ENCODE measurements around the gene RERE. TPM values are rescaled to one million over a fixed set of nuclear protein-coding genes. Genes with fewer than 3 reads are reported as not detected.

The RERE gene
- total and polyA plus RNA-seq, 12 donors: 33.4 to 146 (median 72.7) TPM

GRCh38 chr1:8570465-8570864, 247.0 kb downstream of the RERE start:
- intact Hi-C loops (cut with DNase I): no loop called here
- Histone ChIP-seq H3K27ac (peak overlapping the region in 3 of 5 donors; percentile 6 to 58 (median 21)), H3K9me3 (replicated peaks in 1 of 3) (no peaks in the 10 kb centered on the region), H3K4me1 (replicated peaks in 1 of 2) (peaks cover 11 to 33% of the 10 kb centered on the region in 2 donors), H3K27me3 (no peaks in the 10 kb centered on the region), H3K36me3 (replicated peaks in 1 of 2) (no peaks in the 10 kb centered on the region), H3K4me3 (no peak overlapping the region)
- 55 to 59% (median 58%) methylated on average over 3 of the region's 3 CpGs for WGBS, 4 donors
- no peak for DNase-seq
- TF ChIP-seq POLR2A (IDR thresholded peaks at IDR 0.05): no peak
- TF ChIP-seq, protein P1, sequence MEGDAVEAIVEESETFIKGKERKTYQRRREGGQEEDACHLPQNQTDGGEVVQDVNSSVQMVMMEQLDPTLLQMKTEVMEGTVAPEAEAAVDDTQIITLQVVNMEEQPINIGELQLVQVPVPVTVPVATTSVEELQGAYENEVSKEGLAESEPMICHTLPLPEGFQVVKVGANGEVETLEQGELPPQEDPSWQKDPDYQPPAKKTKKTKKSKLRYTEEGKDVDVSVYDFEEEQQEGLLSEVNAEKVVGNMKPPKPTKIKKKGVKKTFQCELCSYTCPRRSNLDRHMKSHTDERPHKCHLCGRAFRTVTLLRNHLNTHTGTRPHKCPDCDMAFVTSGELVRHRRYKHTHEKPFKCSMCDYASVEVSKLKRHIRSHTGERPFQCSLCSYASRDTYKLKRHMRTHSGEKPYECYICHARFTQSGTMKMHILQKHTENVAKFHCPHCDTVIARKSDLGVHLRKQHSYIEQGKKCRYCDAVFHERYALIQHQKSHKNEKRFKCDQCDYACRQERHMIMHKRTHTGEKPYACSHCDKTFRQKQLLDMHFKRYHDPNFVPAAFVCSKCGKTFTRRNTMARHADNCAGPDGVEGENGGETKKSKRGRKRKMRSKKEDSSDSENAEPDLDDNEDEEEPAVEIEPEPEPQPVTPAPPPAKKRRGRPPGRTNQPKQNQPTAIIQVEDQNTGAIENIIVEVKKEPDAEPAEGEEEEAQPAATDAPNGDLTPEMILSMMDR (IDR thresholded peaks at IDR 0.05): no peak

GRCh38 chr1:8569242-8569641, 248.2 kb downstream of the RERE start:
- DNase-seq: no peak
- H3K9me3 ChIP-seq (replicated peaks in 1 of 3): no peaks in the 10 kb centered on the region
- H3K4me3 ChIP-seq: no peak overlapping the region
- no peaks in the 10 kb centered on the region for H3K36me3 ChIP-seq (replicated peaks in 1 of 2)
- no peak overlapping the region for H3K27ac ChIP-seq
- H3K4me1 ChIP-seq (replicated peaks in 1 of 2): peaks cover 11 to 35% of the 10 kb centered on the region in 2 donors
- intact Hi-C loops (cut with DNase I): loop anchor here (5.0 to 10.0 kb wide), 3 partner anchors 103 to 276 kb away; no protein-coding TSS in a partner anchor
- 92 to 98% (median 98%) methylated on average over 4 of the region's 4 CpGs for WGBS, 4 donors
- TF ChIP-seq POLR2A (IDR thresholded peaks at IDR 0.05): no peak
- TF ChIP-seq, protein P1 (IDR thresholded peaks at IDR 0.05): no peak
- no peaks in the 10 kb centered on the region for H3K27me3 ChIP-seq

DNA sequence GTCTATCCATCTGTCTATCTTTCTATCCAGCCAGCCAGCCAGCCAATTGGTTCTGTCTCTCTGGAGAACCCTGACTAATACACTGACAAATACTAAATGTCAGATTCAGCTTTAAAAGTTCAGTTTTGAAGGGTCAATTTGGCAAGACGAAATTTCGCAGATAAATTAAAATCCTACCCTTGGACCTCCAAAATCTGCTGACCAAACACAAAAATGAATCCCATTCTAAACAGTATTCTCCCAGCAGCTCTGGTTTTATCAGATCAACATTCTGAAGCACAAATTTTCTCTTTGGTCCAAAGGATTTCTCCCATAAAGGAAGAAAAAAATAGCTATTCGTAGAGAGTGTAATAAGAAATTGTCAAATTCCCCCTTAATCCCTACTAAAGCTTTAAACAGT, 248.6 kb downstream of the RERE start:
- Histone ChIP-seq H3K4me3 (no peak overlapping the region), H3K36me3 (replicated peaks in 1 of 2) (no peaks in the 10 kb centered on the region), H3K27me3 (no peaks in the 10 kb centered on the region), H3K9me3 (replicated peaks in 1 of 3) (no peaks in the 10 kb centered on the region), H3K27ac (no peak overlapping the region), H3K4me1 (replicated peaks in 1 of 2) (peaks cover 13 to 39% of the 10 kb centered on the region in 2 donors)
- intact Hi-C loops (cut with DNase I): loop anchor here (5.0 to 10.0 kb wide), 3 partner anchors 103 to 276 kb away; no protein-coding TSS in a partner anchor
- WGBS, 4 donors: 76 to 80% (median 77%) methylated on average over 3 of the region's 3 CpGs
- TF ChIP-seq, protein P1 (IDR thresholded peaks at IDR 0.05): no peak
- TF ChIP-seq POLR2A (IDR thresholded peaks at IDR 0.05): no peak
- no peak for DNase-seq

DNA sequence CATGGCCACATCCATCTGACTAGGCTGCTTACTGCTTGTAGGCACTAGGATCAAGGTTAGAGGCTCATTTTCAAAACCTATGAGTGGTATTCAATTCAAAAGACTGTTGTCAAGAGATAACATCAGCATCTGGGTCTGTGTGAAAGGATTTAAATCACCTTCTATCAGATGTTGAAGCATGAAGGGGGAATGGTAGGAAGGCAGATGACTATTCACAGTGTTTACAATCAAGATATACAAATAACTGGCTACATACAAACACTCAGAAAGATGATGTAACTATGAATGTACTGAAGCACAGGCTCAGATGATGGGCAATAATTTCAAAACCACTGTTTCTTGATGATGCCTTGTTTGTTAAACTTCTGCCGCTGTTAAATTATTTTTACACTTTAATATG, 250.3 kb downstream of the RERE start:
- Histone ChIP-seq H3K36me3 (replicated peaks in 1 of 2) (no peaks in the 10 kb centered on the region), H3K4me3 (no peak overlapping the region), H3K9me3 (replicated peaks in 1 of 3) (no peaks in the 10 kb centered on the region), H3K27me3 (no peaks in the 10 kb centered on the region), H3K4me1 (replicated peaks in 1 of 2) (peaks cover 16 to 51% of the 10 kb centered on the region in 2 donors), H3K27ac (no peak overlapping the region)
- TF ChIP-seq, protein P1 (IDR thresholded peaks at IDR 0.05): no peak
- no peak for TF ChIP-seq POLR2A (IDR thresholded peaks at IDR 0.05)
- WGBS, 4 donors: 85 to 94% (median 92%) methylated on average over 1 of the region's 1 CpG
- no peak for DNase-seq
- intact Hi-C loops (cut with DNase I): loop anchor here (5.0 to 10.0 kb wide), 3 partner anchors 105 to 278 kb away; no protein-coding TSS in a partner anchor

All from adrenal gland (tissue), 12 donors.